NCI-H2107 treated with DMSO at 0.1 percent for 48 hours (cell line): ENCODE results near the gene ACYP2.
"Not testable (repeated sequence)": the region's sequence is repeated elsewhere in the genome, so short reads cannot be mapped to it uniquely, and the experiment has no call there.

Source experiments
- DNase-seq: peaks from one replicate; lab custom pipeline; 2025; ENCODE audit not compliant: unreplicated experiment; lab: John Stamatoyannopoulos, UW

ACYP2 gene

DNA sequence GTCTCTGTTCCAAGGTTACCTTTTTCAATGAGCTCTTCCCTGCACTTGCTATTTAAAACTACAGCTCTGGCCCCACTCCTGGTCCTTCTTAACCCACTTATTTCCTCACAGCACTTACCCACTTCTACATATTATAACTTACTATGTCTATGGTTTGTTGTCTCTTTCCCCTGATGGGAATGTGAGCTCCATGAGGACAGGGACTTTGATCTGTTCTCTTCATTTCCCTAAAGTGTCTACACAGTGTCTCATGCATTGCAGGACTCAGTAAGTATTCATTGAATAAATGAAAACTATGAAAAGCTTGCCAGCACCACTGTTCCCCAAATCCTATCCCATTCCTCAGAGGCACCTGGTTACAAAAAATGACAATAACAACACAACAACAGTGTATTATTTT lies 18.3 kb upstream of the ACYP2 start:
- no peak for DNase-seq

DNA sequence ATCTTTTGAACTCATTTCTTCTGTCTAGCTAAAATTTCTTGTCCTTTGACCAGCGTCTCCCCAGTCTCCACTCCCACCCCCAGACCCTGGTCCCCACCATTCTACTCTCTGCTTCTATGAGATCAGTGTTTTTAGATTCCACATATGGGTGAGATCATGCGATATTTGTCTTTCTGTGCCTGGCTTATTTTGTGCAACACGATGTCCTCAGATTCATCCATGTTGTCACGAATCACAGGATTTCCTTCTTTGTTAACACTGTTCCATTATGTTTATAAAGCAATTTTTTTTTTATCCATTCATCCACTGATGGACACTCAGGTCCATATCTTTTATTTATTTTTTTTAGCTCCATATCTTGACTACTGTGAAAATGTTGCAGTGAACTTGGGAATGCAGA lies 16.0 kb upstream of the ACYP2 start:
- DNase-seq = no peak

DNA sequence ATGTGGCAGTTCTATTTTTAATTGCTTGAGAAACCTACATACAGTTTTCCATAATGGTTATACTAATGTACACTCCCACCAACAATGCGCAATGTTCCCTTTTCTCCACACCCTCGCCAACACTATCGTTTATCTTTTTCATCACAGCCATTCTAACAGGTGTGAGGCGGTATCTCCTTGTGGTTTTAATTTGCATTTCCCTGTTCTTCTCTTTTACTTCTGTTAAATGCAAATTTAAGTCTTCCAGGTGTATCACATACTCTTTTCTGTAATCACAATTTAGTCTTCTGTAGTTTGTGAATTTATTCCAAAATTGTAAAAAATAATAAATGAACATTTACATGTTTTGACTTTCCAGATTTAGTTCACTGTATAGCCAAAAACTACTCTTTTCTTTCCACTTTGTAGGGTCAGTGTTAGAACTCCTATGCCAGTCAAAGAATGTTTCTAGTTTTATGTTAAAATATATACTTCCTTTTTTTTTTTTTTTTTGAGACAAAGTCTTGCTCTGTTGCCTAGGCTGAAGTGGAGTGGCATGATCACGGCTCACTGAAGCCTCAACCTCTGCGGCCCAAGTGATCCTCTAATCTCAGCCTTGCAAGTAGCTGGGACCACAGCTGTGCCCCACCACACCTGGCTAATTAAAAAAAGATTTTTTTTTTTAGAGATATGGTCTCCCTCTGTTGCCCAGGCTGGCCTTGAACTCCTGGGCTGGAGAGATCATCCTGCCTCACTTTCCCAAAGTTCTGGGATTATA lies 15.4 kb upstream of the ACYP2 start:
- no peak for DNase-seq

DNA sequence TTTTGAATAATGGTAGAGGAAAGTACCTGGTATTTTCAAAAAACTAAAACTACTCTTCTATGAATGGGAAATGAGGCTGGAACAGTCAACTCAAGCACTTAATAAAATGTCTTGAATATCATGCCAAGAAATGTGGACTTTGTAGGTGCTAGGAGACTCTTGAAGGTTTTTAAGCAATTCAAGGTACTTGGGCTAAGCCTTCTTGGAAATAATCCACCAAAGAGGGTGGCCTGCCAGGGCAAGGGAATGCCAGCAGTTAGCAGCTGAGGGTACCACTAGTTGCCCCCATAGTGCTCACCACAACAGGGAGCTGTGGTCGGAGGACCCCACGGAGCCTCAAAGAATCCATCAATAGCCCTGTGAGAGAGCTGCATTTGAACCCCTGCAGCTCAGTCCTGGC lies 14.6 kb upstream of the ACYP2 start:
- no peak for DNase-seq

DNA sequence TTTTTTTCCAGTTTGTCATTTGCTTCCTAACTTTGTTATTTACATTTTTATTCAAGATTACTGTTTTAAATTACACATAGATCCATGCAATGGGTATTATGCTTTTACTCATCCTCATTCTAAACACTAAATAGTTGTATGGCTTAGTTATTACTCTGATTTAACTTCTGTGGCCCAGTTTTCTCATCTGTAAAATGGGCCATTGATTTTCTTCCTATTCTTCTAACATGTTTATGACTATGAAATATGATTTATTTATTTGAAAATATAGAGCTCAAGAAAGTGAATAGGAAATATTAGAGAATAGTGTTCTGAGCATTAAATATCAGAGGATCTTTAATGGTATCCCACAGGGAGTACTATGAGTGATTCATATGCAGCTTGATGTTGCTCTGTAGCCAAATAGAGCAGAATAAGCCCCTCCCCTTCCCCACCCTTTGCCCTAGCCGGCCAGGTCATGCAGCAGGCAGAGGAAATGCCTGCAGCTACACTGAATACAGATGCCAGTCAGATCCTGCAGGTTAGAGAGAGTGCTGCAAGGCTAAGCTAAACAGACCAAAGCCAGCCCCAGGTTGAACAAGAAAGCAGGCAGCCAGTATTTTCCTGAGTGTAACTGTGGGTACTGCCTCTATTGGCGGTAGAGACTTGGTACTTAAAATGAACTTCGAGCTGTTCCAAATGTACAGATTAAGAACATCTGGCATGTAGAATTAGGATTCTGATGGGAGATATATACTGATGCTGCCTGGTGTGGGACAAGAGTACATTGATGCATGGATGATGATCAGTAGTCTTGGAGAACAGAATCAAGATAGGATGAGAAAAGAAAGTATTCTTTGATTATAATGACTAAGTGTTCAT lies 11.7 kb upstream of the ACYP2 start:
- DNase-seq = no peak

DNA sequence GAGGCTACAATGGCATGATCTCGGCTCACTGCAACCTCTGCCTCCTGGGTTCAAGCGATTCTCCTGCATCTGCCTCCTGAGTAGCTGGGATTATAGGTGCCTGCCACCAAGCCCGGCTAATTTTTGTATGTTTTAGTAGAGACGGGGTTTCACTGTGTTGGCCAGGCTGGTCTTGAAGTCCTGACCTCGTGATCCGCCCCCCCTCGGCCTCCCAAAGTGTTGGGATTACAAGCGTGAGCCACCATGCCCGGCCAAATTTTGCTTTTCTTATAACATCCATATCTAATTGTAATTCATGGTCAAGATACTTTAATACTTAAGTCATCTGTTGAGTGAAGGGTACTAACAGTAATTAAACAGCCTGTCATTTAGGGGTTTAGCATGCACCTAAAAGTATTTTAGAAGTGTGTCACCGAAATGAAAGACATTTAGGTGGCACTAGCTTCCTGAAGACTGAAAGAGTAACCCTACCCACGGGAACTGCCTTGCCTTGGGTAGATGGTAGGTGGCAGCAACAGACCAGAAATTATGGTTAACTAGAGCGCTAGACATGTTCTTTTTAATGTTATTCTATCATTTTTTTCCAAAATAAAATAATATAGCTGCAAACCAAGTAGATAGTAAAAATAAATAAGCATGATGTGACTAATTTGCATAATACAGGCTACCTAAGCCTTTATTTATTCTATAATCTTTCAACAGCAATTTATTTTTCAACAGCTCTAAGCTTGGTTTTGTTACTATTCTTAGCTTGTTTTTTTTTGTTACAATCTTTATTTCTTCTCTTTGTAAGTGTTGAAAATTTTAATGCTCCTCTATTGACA lies 8.6 kb upstream of the ACYP2 start:
- peak; percentile 48 for DNase-seq

DNA sequence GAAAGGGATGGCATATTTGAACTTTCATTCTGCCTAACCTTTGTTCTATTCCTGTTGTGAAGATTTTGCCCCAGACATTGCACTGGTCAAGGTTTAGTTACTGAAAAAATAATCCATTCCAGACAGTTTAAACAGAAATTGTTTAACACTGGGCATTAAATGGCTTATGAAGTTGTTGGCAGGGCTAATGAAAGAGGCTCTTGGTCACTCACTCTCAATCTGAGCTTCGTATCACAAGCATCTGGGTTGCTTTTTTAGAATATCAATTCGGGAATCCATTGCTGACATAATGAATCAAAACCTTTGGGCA lies 8.0 kb upstream of the ACYP2 start:
- DNase-seq = no peak

DNA sequence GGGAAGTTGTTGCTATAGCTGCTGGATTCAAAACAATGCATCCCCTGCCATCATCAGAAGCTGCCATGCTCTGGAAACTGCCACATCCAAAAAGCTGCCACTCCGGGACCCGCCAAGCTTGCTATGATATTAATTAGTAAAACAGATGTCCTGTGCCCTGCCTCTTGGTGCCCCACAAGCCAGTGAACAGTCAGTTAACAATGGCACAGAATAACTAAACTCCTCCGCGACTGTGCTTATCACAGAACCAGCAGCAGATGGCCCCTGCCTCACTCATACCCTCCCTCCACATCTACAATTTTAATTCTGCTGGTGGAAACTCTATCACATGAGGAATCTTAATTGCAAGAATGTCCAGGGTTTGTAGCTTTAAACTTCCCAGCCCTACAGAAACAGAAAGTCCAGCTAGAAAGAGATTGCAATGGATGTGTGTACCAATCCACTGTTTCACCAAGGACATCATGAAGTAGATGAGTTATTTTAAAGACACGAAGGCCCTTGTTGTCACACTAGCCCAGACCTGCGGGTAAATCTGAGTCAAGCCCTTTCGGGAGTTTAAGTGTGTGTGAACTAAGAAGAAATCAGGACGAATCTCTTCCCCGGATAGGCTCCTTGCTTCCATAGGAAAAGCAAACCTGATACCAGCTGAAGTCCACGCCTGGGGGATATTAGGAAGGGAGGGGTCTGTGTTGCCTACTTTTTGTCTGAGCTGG lies 7.4 kb upstream of the ACYP2 start:
- DNase-seq = no peak

DNA sequence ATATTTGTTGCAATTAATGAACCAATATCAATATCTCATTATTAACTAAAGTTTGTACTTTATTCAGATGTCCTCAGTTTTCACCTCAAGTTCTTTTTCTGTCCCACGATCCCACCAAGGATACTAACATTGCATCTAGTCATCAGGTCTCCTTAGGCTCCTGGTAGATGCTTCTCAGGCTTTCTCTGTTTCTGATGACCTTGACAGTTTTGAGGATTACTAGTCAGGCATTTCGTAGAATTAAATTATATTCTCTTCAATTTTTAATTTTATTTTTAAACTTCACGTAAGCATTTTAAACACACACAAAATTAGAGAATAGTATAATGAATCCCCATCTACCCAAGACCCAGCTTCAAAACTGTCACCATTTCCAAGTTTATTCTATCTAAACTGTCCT lies 5.6 kb upstream of the ACYP2 start:
- no peak for DNase-seq

DNA sequence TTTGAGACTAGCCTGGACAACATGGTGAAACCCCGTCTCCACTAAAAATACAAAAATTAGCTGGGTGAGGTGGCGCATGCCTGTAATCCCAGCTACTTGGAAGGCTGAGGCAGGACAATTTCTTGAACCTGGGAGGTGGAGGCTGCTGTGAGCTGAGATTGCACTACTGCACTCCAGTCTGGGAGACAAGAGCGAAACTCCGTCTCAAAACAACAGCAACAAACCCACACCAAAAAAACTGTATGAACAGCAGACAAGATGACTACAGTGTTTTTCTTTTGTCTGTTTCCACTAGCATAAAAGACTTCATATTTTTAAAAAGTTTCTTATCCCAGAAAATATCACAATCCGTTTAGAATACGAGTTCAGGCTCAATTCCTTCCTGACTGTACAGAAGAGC lies 936 bp upstream of the ACYP2 start:
- not testable (repeated sequence) for DNase-seq

DNA sequence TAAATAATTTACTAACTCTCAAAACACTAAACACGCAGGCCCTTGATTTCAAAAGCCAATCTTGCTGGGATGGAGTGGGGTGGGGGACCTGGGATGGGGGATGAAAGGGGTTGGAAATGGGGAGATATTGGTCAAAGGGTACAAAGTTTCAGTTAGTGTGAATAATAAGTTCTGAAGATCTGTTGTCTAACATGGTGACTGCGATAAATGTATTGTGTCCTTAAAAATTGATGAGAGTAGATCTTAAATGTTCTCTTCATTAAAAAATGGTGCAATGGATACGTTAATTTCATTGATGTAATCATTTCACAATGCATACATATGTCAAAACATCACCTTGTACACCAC lies 505 bp upstream of the ACYP2 start:
- peak; percentile 27 for DNase-seq

DNA sequence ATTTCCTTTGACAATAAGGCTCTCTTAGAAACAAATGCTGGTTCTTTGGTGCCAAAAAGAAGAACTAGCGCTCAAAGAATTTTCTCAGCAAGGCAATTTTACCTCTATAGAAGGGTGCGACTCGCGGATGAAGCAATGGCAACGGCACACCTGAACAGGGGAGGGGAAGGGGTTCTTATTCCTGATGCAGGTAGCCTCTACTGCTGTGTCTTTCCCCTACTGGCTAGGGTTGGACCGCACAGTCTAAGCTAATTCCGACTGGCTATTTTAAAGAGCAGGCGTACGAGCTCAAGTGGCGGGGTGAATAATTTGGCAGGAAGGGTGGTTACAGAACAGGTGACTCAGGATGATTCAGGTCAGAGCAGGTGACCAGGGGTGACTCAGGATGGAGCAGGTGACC lies 1.2 kb downstream of the ACYP2 start:
- not testable (repeated sequence) for DNase-seq

DNA sequence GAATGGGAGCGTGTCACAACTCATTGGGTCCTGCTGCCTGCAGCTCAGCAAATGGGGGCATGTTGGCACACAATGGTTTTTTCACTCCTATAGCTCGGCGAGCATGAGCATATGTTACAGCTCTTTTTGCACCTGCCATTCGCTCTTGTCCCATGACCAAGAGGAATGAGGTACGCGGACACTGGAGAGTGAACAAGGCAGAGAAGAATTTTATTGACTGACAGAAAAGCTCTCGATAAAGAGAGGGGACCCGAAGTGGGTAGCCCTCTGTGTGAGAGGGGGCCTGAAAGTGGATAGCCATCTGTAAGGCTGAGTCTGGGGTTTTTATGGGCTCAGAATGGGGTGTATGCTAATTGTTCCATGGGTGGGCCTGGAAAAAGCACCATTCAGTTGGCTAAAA lies 5.5 kb downstream of the ACYP2 start:
- DNase-seq = no peak

DNA sequence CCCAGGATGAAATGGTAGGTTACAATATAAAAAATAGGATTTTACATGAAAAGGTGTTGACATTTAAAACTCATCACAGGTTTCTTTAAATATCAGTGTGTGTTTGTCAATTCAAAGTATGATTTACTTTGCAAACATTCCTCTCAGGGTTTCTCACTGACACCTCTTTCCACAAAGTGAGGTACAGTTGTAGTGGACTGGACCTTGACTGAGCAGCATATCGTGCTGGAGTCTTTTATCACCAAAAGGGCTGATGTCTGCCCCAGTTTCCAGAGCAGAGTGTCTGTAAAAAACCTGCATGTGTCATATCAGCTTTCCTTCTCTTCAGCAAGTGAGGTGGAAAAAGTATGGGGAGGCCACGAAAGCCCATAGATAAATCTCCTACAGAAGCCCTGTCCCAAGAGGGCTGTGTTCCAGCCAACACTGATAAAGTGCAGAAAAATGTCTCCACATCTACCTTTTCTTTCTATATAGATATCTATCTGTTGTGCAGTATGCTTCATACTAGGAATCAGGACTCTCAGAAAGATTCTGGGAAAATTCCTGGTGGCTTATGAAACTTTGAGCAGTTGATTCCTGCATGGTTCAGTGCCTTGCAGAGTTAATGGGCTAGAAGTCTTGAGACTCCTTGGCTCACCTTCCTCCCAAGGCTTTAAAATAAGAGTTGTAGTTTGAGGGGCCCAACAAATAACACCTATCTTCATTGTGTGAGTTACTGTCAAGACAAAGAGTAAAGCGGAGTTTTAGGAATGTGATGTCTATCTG lies 6.9 kb downstream of the ACYP2 start:
- no peak for DNase-seq

DNA sequence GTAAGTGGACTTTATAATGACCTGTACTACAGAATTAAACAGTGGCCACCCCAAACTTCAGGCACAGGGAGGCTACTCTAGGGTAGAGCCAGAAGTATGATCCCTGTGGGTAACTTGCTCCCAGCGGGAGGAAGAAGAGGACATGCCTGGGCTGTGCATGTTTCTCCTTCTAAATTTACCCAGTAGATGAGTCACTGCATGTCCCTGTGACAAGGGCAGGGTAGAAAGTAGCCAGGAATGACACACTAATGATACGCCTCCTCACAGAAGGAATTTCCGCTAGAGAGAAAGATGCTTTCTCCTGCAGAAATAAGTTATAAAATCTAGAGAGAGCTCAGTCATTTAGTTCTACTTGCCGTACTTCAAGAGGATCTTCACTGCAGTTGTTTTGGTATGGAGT lies 7.5 kb downstream of the ACYP2 start:
- DNase-seq = no peak

DNA sequence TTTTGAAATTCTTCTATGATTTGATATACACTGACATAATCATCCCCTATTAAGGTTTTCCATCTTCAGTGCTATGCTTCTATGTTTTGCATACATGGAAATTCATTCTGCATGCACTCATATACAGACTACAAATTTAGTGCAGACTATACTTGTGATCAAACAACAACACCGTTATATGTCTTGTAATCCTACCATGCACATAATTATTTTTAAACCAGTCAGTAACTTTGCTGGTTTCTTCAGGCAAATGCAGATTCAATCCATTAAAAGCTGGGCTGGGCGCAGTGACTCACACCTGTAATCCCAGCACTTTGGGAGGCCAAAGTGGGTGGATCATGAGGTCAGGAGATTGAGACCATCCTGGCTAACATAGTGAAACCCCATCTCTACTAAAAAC lies 11.8 kb downstream of the ACYP2 start:
- not testable (repeated sequence) for DNase-seq

DNA sequence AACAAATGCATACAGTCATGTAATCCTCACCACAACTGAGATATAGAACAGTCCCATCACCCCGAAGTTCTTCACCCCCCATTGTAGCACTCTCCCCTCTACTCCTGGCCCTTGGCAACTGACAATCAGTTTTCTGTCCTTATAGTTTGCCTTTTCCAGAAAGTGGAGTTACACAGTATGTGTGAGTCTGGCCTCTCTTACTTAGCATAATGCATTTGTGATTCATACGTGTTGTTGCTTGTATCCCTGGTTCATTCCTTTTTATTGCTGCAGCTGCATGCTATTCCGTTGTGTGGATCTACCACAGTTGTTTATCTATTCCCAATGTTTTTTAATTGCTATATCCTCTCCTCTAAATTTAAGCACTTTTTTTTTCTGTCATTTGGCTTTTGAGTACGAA lies 17.6 kb downstream of the ACYP2 start:
- DNase-seq = no peak

DNA sequence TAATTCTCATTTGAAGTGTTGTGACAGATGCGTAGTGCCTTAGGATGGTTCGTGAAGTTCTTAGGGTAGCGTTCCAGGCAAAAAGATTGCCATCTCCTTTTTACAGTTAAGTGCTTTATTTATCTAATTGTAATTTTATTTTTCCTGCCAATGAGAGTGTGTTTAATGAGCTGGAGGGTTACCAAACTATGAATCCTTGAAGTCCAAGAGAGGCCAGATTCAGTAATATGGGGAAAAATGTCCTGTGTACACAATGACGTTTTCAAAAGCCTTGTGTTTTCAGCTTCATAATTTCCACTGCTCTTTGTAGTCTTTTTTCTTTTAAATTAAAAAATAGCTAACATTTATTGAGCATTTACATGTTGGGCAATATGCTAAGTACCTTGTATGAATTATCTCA lies 23.8 kb downstream of the ACYP2 start:
- no peak for DNase-seq

DNA sequence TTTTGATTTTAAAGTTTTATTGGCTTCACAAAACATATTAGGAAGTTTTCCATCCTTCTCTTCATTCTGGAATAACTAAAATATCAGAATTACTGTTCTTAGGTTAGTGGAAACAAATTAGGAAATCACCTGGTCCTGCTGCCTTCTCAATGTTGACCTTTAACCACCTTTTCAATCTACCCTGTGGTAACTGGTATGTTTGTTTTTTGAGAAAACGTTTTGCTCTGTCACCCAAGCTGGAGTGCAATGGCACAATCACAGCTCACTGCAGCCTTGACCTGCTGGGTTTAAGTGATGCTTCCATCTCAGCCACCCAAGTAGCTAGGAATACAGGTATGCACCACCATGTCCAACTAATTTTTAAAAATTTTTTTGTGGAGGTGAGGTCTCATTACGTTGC lies 28.4 kb downstream of the ACYP2 start:
- no peak for DNase-seq

DNA sequence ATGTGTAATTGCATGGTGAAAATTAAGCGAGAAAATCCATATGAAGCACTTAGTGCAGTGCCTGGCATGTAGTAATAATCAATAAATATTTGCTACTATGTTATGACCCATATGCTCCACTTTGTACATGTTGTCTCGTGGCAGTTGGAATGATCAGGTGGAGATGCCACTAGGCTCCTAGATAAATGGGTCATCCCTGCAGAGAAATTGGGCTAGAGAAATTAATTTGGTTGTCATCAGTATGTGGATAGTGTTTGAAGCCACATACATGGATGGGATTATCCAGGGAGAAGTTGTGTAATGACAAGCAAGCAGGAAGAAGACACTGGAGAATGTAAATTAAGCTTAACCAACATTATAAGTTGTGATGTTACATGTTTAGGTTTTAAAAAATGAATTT lies 33.0 kb downstream of the ACYP2 start:
- DNase-seq = no peak
